Heart left ventricle (tissue), 16 donors: ENCODE data around the gene ANKH. TPM values are rescaled to one million over a fixed set of nuclear protein-coding genes. Genes with fewer than 3 reads are reported as not detected.

Experiments
- ATAC-seq, 4 donors: fragments of 200-7000 bp; cut with Tn5 transposase; one replicate each; pipeline ENCODE4 v1.9.1; 2020 to 2022; ENCODE audit warnings: moderate library complexity in 4 of 4, mild to moderate bottlenecking in 3 of 4, moderate number of reproducible peaks in 1 of 4
- DNase-seq, 5 donors: peaks; one replicate each; pipeline ENCODE4 v3.0.0-alpha.2; 2020
- H3K27ac ChIP-seq, 12 donors: fragments of 200-600 bp; sonication (generic) in 4 of 12; one replicate each; pipeline versions ENCODE4 v1.5.0 to v1.8.0; 2016 to 2022; ENCODE audit warnings: mild to moderate bottlenecking in 2 of 12
- H3K27me3 ChIP-seq, 9 donors: fragments of 200-600 bp; sonication (generic) in 2 of 9; one replicate each; pipeline versions ENCODE4 v1.5.1 to v1.8.0; 2016 to 2022; ENCODE audit warnings: mild to moderate bottlenecking in 3 of 9
- H3K36me3 ChIP-seq, 9 donors: fragments of 200-600 bp; sonication (generic) in 2 of 9; one replicate each; pipeline versions ENCODE4 v1.5.0 to v1.8.0; 2018 to 2022; ENCODE audit warnings: mild to moderate bottlenecking in 2 of 9
- H3K4me1 ChIP-seq, 12 donors: fragments of 200-600 bp; sonication (generic) in 4 of 12; one replicate each; pipeline versions ENCODE4 v1.5.0 to v1.8.0; 2016 to 2022; ENCODE audit warnings: mild to moderate bottlenecking in 3 of 12
- H3K4me3 ChIP-seq, 12 donors: fragments of 200-600 bp; sonication (generic) in 4 of 12; one replicate each; pipeline versions ENCODE4 v1.5.0 to v1.8.0; 2017 to 2022; ENCODE audit warnings: mild to moderate bottlenecking in 9 of 12, moderate library complexity in 4 of 12
- H3K9me3 ChIP-seq, 12 donors: fragments of 200-600 bp; sonication (generic) in 4 of 12; one replicate each; pipeline versions ENCODE4 v1.5.0 to v1.8.0; 2016 to 2022; ENCODE audit warnings: mild to moderate bottlenecking in 1 of 12
- CTCF ChIP-seq, 12 donors: fragments of 200-600 bp; sonication (generic) in 4 of 12; IDR thresholded peaks; one replicate each; pipeline versions ENCODE4 v1.5.0 to v1.8.0; 2018 to 2022; ENCODE audit warnings: antibody characterized with exemption in 12 of 12, mild to moderate bottlenecking in 5 of 12
- POLR2A ChIP-seq, 2 donors: fragments of 450-650 bp; IDR thresholded peaks; one replicate each; pipeline ENCODE4 v1.6.1; 2017; ENCODE audit warnings: antibody characterized with exemption in 2 of 2, mild to moderate bottlenecking in 2 of 2, moderate library complexity in 2 of 2
- WGBS, 4 donors: extraction: QIAGEN DNeasy Blood & Tissue Kit in 2 of 4; methylation state at CpG; one replicate each; pipeline versions ENCODE4 v1.1.5 to v1.1.7; 2013 to 2018; 5-methylcytosine and 5-hydroxymethylcytosine counted together
- intact Hi-C, 10 donors: fragments of 100-400 bp; cut with DNase I; formaldehyde crosslinking; loops; one replicate each; pipeline versions ENCODE4 v1.11.1 to v1.14.2; 2022
- polyA plus RNA-seq, 2 donors: library from polyadenylated mRNA; stranded (reverse); fragments of 200-250 nt; gene quantifications; one replicate each; pipeline ENCODE4 v1.2.3, GENCODE V29; 2013
- total RNA-seq, 9 donors: library from RNA; depleted of rRNA in 2 of 9; stranded (reverse); fragments of >200 nt in 2 of 9; fragmentation: NEBNext Ultra II Directional in 3 of 9; extraction: Animal tissue kit (Norgen Biotek cat#: 25700) in 3 of 9; gene quantifications; one replicate each; pipeline versions ENCODE4 v1.1.0 to v1.2.4, GENCODE V29; 2016 to 2023
- donor health status: ischemic (EF 13 %, LVEDD 7.1; RV severe dilation, severe dysfunction).
- donor health status: healthy with polysubstance abuse.
- donor health status: DM: no; HTN: yes; CAD: no.
- donor health status: DM: no; HTN: no; CAD: no.
- donor health status: ischemic (EF 25% LVEDD 6.9; RV normal size, moderate dysfunction).
- donor health status: ischemic (EF 25% LVEDD 5.7; RV mildly dilated, moderate dysfunction).
- donor health status: healthy.
- donor health status: DM: yes; HTN: yes; CAD: no.
- donor health status: ischemic (EF 35%, LVEDD 5.7; RV mildly dilated, moderate dysfunction).
- donor health status: nonischemic (EF 11% LVEDD 7.7; RV severe dilation, severe dysfunction).
- donor health status: DM: yes; HTN: yes; CAD: no.
- donor health status: PGD.
- donor health status: ischemic (EF 29% LVEDD 5.4; RV normal size, mild dysfunction).
- donor health status: nonischemic (EF 23%, LVEDD 6.1; RV moderate dilation, normal function).

The ANKH gene
- total and polyA plus RNA-seq, 11 donors, result 54.1 to 260 (median 168) TPM

GRCh38 chr5:14757850-14758249 is 113.7 kb downstream of the ANKH start:
- TF ChIP-seq POLR2A (IDR thresholded peaks at IDR 0.05) (no peak), CTCF (IDR thresholded peaks at IDR 0.05) (no peak)
- H3K36me3 ChIP-seq, result peaks cover 0 to 54% (median 30%) of the 10 kb centered on the region in 9 donors
- H3K4me1 ChIP-seq, result peaks cover 0 to 64% (median 23%) of the 10 kb centered on the region in 12 donors
- ATAC-seq (peak in 1 of 4 donors; percentile 18), DNase-seq (no peak)
- H3K27me3 ChIP-seq, result no peaks in the 10 kb centered on the region
- H3K9me3 ChIP-seq, result no peaks in the 10 kb centered on the region
- no peak overlapping the region for H3K4me3 ChIP-seq
- WGBS, 4 donors, result 68 to 83% (median 76%) methylated on average over 9 of the region's 9 CpGs
- intact Hi-C loops, result no loop called here
- peak overlapping the region in 3 of 12 donors; percentile 0 to 76 (median 44) for H3K27ac ChIP-seq

- Histone ChIP-seq H3K9me3 (no peaks in the 10 kb centered on the region), H3K27me3 (no peaks in the 10 kb centered on the region), H3K36me3 (peaks cover 0 to 64% (median 34%) of the 10 kb centered on the region in 9 donors), H3K4me1 (peaks cover 0 to 55% (median 23%) of the 10 kb centered on the region in 12 donors), H3K27ac (peak overlapping the region in 3 of 12 donors; percentile 4 to 74 (median 5)), H3K4me3 (no peak overlapping the region)
- DNase-seq, result no peak
- TF ChIP-seq CTCF (IDR thresholded peaks at IDR 0.05) (no peak), POLR2A (IDR thresholded peaks at IDR 0.05) (no peak)
- no peak for ATAC-seq
- intact Hi-C loops, result no loop called here
- 95 to 97% (median 96%) methylated on average over 4 of the region's 4 CpGs for WGBS, 4 donors
Observed at GRCh38 chr5:14756478-14756877, 115.1 kb downstream of the ANKH start.

GRCh38 chr5:14753947-14754346 is 117.6 kb downstream of the ANKH start:
- H3K4me3 ChIP-seq, result no peak overlapping the region
- no peaks in the 10 kb centered on the region for H3K9me3 ChIP-seq
- peaks cover 0 to 36% (median 11%) of the 10 kb centered on the region in 12 donors for H3K4me1 ChIP-seq
- peaks cover 0 to 88% (median 57%) of the 10 kb centered on the region in 9 donors for H3K36me3 ChIP-seq
- H3K27me3 ChIP-seq, result no peaks in the 10 kb centered on the region
- DNase-seq (no peak), ATAC-seq (peak; percentile 71 to 80 (median 76))
- no peak for TF ChIP-seq POLR2A (IDR thresholded peaks at IDR 0.05)
- peak in 2 of 12 donors; percentile 5 to 14 for TF ChIP-seq CTCF (IDR thresholded peaks at IDR 0.05)
- WGBS, 4 donors, result 37 to 57% (median 49%) methylated on average over 3 of the region's 3 CpGs
- intact Hi-C loops, result loop anchor here in 1 of 10 donors (5.0 kb wide), 1 partner anchor 118 kb away; the partner anchor contains the start of gene ANKH
- H3K27ac ChIP-seq, result peak overlapping the region; percentile 40 to 88 (median 66)

- DNase-seq (no peak), ATAC-seq (peak; percentile 60 to 76 (median 72))
- no peaks in the 10 kb centered on the region for H3K9me3 ChIP-seq
- H3K4me1 ChIP-seq, result peaks cover 0 to 29% (median 9%) of the 10 kb centered on the region in 12 donors
- peak overlapping the region; percentile 40 to 88 (median 66) for H3K27ac ChIP-seq
- intact Hi-C loops, result loop anchor here in 1 of 10 donors (5.0 kb wide), 1 partner anchor 119 kb away; the partner anchor contains the start of gene ANKH
- no peak overlapping the region for H3K4me3 ChIP-seq
- 60 to 79% (median 67%) methylated on average over 6 of the region's 6 CpGs for WGBS, 4 donors
- H3K36me3 ChIP-seq, result peaks cover 0 to 94% (median 62%) of the 10 kb centered on the region in 9 donors
- no peaks in the 10 kb centered on the region for H3K27me3 ChIP-seq
- TF ChIP-seq CTCF (IDR thresholded peaks at IDR 0.05) (no peak), POLR2A (IDR thresholded peaks at IDR 0.05) (no peak)
Observed at GRCh38 chr5:14753292-14753691, 118.3 kb downstream of the ANKH start.
